Mesendoderm (in vitro differentiated cells): ENCODE data around the gene TK1.

ENCODE experiments used
- DNase-seq: peaks from one replicate; pipeline ENCODE4 v3.0.0; 2013
- H2AK5ac ChIP-seq: 2 replicates; pipeline ENCODE4 v1.6.1; 2013; ENCODE audit warnings: low read length, inconsistent platforms
- H2BK120ac ChIP-seq: 2 replicates; pipeline ENCODE4 v1.6.1; 2013; ENCODE audit warnings: low read depth, mild to moderate bottlenecking, low read length, moderate library complexity, mixed read lengths
- H2BK15ac ChIP-seq: replicated peaks from 2 replicates; pipeline ENCODE4 v1.6.1; 2013; ENCODE audit warnings: low read depth, mild to moderate bottlenecking, moderate library complexity
- H2BK5ac ChIP-seq: 2 replicates; pipeline ENCODE4 v1.6.1; 2013; ENCODE audit warnings: low read length, inconsistent platforms
- H3K18ac ChIP-seq: 2 replicates; pipeline ENCODE4 v1.6.1; 2013; ENCODE audit warnings: mild to moderate bottlenecking, low read length, mixed read lengths
- H3K23ac ChIP-seq: one replicate; pipeline ENCODE4 v1.6.1; 2013; ENCODE audit warnings: low read length
- H3K27ac ChIP-seq: 2 replicates; pipeline ENCODE4 v1.5.1; 2013; ENCODE audit warnings: low read depth, mild to moderate bottlenecking, inconsistent platforms, low read length, moderate library complexity
- H3K27me3 ChIP-seq: 2 replicates; pipeline ENCODE4 v1.6.1; 2013; ENCODE audit warnings: low read length, control low read depth, mild to moderate bottlenecking, inconsistent platforms; ENCODE audit not compliant: insufficient read depth, poor library complexity
- H3K36me3 ChIP-seq: 2 replicates; pipeline ENCODE4 v1.6.1; 2013; ENCODE audit warnings: low read length, inconsistent platforms; ENCODE audit not compliant: control insufficient read depth, insufficient read depth
- H3K4ac ChIP-seq: one replicate; pipeline ENCODE4 v1.6.1; 2013; ENCODE audit warnings: low read depth, mild to moderate bottlenecking, low read length, moderate library complexity
- H3K4me1 ChIP-seq: 2 replicates; pipeline ENCODE4 v1.6.1; 2013; ENCODE audit warnings: low read depth, low read length, inconsistent platforms; ENCODE audit not compliant: control insufficient read depth
- H3K4me2 ChIP-seq: 2 replicates; pipeline ENCODE4 v1.6.1; 2013; ENCODE audit warnings: low read length
- H3K4me3 ChIP-seq: 2 replicates; pipeline ENCODE4 v1.5.1; 2013; ENCODE audit warnings: mild to moderate bottlenecking, low read length
- H3K56ac ChIP-seq: one replicate; pipeline ENCODE4 v1.6.1; 2013; ENCODE audit warnings: low read length
- H3K79me1 ChIP-seq: 2 replicates; pipeline ENCODE4 v1.6.1; 2013; ENCODE audit warnings: low read length, inconsistent platforms
- H3K79me2 ChIP-seq: 2 replicates; pipeline ENCODE4 v1.6.1; 2013; ENCODE audit warnings: mild to moderate bottlenecking, low read length; ENCODE audit not compliant: control insufficient read depth, insufficient read depth
- H3K9ac ChIP-seq: 2 replicates; pipeline ENCODE4 v1.6.1; 2013; ENCODE audit warnings: low read length, inconsistent platforms
- H4K5ac ChIP-seq: one replicate; pipeline ENCODE4 v1.6.1; 2013; ENCODE audit warnings: low read length
- H4K8ac ChIP-seq: one replicate; pipeline ENCODE4 v1.6.1; 2013; ENCODE audit warnings: low read depth, mild to moderate bottlenecking, control low read depth, low read length, moderate library complexity
- WGBS: extraction: QIAGEN DNeasy Blood & Tissue Kit; methylation state at CpG from one replicate; pipeline ENCODE4 v1.1.7; 2013; ENCODE audit warnings: low lambda C conversion rate, missing lambda C conversion rate; ENCODE audit not compliant: insufficient coverage; ENCODE audit errors: extremely low coverage; 5-methylcytosine and 5-hydroxymethylcytosine counted together

The TK1 gene

DNA sequence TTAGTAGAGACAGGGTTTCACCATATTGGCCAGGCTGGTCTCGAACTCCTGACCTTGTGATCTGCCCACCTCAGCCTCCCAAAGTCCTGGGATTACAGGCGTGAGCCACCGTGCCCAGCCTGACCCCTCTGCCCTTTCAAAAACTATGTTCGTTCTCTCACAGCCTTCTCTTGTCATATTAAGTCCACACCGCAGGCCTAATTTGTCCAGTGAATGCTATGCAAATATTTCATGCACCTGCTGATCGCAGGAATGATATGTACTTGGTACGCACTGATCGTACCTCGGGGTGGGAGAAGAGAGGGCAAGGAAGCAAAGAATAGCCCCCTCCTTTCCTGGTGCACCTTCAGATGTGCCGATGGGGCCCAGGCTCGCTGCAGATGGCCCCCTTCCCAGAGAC, 24.2 kb upstream of the TK1 start:
- Histone ChIP-seq H3K27me3 (no peaks in the 10 kb centered on the region), H2BK120ac (no peak overlapping the region), H3K79me1 (peaks cover 2% of the 10 kb centered on the region), H3K4me1 (no peaks in the 10 kb centered on the region), H3K23ac (no peak overlapping the region), H2AK5ac (no peak overlapping the region), H2BK5ac (no peak overlapping the region), H3K36me3 (no peaks in the 10 kb centered on the region), H4K5ac (no peak overlapping the region), H3K4me2 (no peak overlapping the region), H3K4ac (no peak overlapping the region), H4K8ac (no peak overlapping the region), H3K9ac (no peak overlapping the region), H3K18ac (no peak overlapping the region), H3K4me3 (no peak overlapping the region), H2BK15ac (no peak overlapping the region), H3K79me2 (peaks cover 15% of the 10 kb centered on the region), H3K56ac (no peak overlapping the region), H3K27ac (no peak overlapping the region)
- WGBS: no CpG with 5 or more reads among the region's 11 CpGs
- DNase-seq: no peak

DNA sequence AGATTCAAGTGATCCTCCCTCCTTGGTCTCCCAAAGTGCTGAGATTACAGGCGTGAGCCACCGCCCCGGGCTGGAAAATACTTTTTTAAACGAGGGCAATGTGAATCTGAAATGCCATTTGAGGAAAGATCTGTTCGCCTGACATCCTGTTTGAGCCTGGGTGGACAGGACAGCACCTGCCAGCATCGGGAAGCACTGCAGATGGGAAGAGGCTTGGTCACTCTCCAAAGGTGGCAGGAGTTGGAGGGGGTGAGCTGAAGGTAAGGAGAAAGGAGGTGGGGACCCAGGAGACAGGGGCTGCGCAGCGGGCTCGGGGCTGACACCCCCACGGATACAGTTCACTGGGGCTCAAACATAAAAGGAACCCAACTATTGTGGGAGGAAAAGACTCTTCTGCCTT, 23.3 kb upstream of the TK1 start:
- Histone ChIP-seq H2AK5ac (no peak overlapping the region), H2BK15ac (no peak overlapping the region), H3K4me3 (no peak overlapping the region), H3K36me3 (no peaks in the 10 kb centered on the region), H3K18ac (no peak overlapping the region), H3K27me3 (no peaks in the 10 kb centered on the region), H3K9ac (no peak overlapping the region), H3K23ac (no peak overlapping the region), H4K5ac (no peak overlapping the region), H4K8ac (no peak overlapping the region), H3K56ac (no peak overlapping the region), H3K79me2 (peaks cover 9% of the 10 kb centered on the region), H3K4me1 (no peaks in the 10 kb centered on the region), H3K4me2 (no peak overlapping the region), H2BK120ac (no peak overlapping the region), H3K27ac (no peak overlapping the region), H2BK5ac (no peak overlapping the region), H3K79me1 (no peaks in the 10 kb centered on the region), H3K4ac (no peak overlapping the region)
- DNase-seq: no peak
- WGBS: no CpG with 5 or more reads among the region's 10 CpGs

DNA sequence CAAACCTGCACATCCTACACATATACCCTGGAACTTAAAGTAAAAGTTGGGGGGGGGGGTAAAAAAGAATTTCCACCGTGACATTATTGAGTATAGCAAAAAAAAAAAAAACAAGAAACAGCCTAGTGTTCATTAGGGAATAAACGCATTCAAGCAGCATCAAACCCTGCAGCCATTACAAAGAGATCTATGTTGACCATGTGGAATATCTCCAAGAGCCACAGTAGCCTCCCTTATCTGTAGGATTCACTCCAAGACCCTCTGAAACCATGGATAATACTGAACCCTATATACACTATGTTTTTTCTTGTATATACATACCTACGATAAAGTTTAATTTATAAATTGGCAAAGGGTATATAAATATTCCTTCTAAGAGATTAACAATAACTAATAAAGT, 21.6 kb upstream of the TK1 start:
- no peak for DNase-seq

DNA sequence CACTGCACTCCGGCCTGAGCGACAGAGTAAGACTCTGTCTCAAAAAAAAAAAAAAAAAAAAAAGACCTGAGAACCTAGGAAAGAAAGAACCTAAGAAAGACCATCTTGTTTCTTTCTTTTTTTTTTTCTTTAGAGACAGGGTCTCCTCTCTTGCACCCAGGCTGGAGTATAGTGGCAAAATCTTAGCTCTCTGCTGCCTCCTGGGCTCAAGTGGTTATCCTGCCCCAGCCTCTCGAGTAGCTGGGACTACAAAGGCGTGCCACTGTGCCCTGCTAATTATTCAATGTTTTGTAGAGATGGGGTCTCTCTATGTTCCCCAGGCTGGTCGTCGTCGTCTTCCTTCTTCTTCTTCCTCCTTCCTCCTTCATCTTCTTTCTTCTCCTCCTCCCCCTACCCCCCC, 19.4 kb upstream of the TK1 start:
- no peak overlapping the region for H3K18ac ChIP-seq
- no peak overlapping the region for H4K8ac ChIP-seq
- no peak overlapping the region for H3K56ac ChIP-seq
- H3K27me3 ChIP-seq: no peaks in the 10 kb centered on the region
- no peak overlapping the region for H3K4me3 ChIP-seq
- no peak overlapping the region for H2BK5ac ChIP-seq
- H4K5ac ChIP-seq: no peak overlapping the region
- no peaks in the 10 kb centered on the region for H3K36me3 ChIP-seq
- no peak overlapping the region for H2BK120ac ChIP-seq
- H2AK5ac ChIP-seq: no peak overlapping the region
- peak; percentile 44 for DNase-seq
- H3K4me1 ChIP-seq: no peaks in the 10 kb centered on the region
- H3K27ac ChIP-seq: no peak overlapping the region
- no CpG with 5 or more reads among the region's 7 CpGs for WGBS
- no peak overlapping the region for H3K9ac ChIP-seq
- no peaks in the 10 kb centered on the region for H3K79me1 ChIP-seq
- no peak overlapping the region for H3K4ac ChIP-seq
- H3K4me2 ChIP-seq: no peak overlapping the region
- H3K79me2 ChIP-seq: no peaks in the 10 kb centered on the region
- H2BK15ac ChIP-seq: no peak overlapping the region
- H3K23ac ChIP-seq: no peak overlapping the region

More for the DNA sequence above, 21.6 kb upstream of the TK1 start:
- no peak overlapping the region for H3K4me2 ChIP-seq
- H3K79me2 ChIP-seq: no peaks in the 10 kb centered on the region
- H3K4ac ChIP-seq: no peak overlapping the region
- H3K56ac ChIP-seq: no peak overlapping the region
- WGBS: no CpG with 5 or more reads among the region's 3 CpGs
- no peaks in the 10 kb centered on the region for H3K36me3 ChIP-seq
- H3K18ac ChIP-seq: no peak overlapping the region
- H2BK120ac ChIP-seq: no peak overlapping the region
- no peak overlapping the region for H2BK15ac ChIP-seq
- no peaks in the 10 kb centered on the region for H3K79me1 ChIP-seq
- no peak overlapping the region for H4K8ac ChIP-seq
- H3K27ac ChIP-seq: no peak overlapping the region
- H2BK5ac ChIP-seq: no peak overlapping the region
- no peak overlapping the region for H3K4me3 ChIP-seq
- no peak overlapping the region for H4K5ac ChIP-seq
- no peak overlapping the region for H2AK5ac ChIP-seq
- H3K23ac ChIP-seq: no peak overlapping the region
- H3K9ac ChIP-seq: no peak overlapping the region
- H3K27me3 ChIP-seq: no peaks in the 10 kb centered on the region
- no peaks in the 10 kb centered on the region for H3K4me1 ChIP-seq

DNA sequence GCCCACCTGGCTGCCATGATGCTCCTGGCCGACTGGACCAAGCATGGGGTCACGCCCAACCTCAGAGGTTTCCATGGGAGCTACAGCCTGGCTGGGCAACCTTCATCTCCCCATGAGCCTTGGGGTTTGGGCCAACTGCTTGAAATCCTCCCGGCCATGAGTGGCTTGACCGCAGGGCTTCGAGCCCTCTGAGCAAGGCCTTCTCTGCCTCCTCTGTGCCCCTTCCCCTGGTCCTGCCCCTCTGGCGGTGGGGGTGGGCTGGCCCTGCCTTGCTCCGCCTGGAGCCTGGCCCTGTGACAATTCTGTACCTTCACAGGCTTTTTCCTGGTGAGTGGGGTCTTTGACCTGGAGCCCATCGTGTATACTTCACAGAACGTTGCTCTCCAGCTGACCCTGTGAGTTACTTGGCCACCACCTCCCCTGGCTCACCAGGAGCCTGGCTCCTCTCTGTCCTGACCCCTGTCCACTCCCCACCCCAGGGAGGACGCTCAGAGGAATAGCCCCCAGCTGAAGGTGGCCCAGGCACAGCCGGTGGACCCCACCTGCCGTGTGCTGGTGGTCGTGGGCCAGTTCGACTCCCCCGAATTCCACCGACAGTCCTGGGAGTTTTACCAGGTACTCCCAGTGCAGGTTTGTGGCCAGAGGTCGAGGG, 18.4 kb upstream of the TK1 start:
- no peak overlapping the region for H2BK15ac ChIP-seq
- no peak overlapping the region for H3K4me3 ChIP-seq
- no peak overlapping the region for H2BK120ac ChIP-seq

More for the DNA sequence above, 18.4 kb upstream of the TK1 start:
- no peaks in the 10 kb centered on the region for H3K4me1 ChIP-seq
- no peak overlapping the region for H3K23ac ChIP-seq
- H3K4ac ChIP-seq: no peak overlapping the region
- no peak overlapping the region for H4K8ac ChIP-seq
- H3K18ac ChIP-seq: no peak overlapping the region
- H3K4me2 ChIP-seq: no peak overlapping the region
- H4K5ac ChIP-seq: no peak overlapping the region
- H2AK5ac ChIP-seq: no peak overlapping the region
- H3K79me2 ChIP-seq: no peaks in the 10 kb centered on the region
- H2BK5ac ChIP-seq: no peak overlapping the region
- peaks cover 4% of the 10 kb centered on the region for H3K79me1 ChIP-seq
- no peak overlapping the region for H3K27ac ChIP-seq
- H3K36me3 ChIP-seq: no peaks in the 10 kb centered on the region
- no peak overlapping the region for H3K56ac ChIP-seq
- WGBS: no CpG with 5 or more reads among the region's 17 CpGs
- DNase-seq: no peak
- H3K9ac ChIP-seq: no peak overlapping the region
- no peaks in the 10 kb centered on the region for H3K27me3 ChIP-seq
